Transverse colon (tissue), 4 donors: ENCODE data around the gene NUBP1.

ENCODE experiments used
- CTCF ChIP-seq, 5 experiments: fragments of 200-600 bp in 3 of 5; fragments of 450-650 bp in 2 of 5; sonication (generic) in 3 of 5; IDR thresholded peaks; 1 replicate in 2 of 5; 2 replicates in 3 of 5; pipeline ENCODE4 v1.5.1; 2016 to 2017; ENCODE audit warnings: antibody characterized with exemption in 5 of 5, inconsistent platforms in 3 of 5, mild to moderate bottlenecking in 2 of 5, moderate library complexity in 1 of 5
- EP300 ChIP-seq: sonication (generic); formaldehyde crosslinking; IDR thresholded peaks from one replicate; pipeline ENCODE4 v1.6.1; 2017; ENCODE audit warnings: antibody characterized with exemption, low read depth
- POLR2A ChIP-seq: fragments of 450-650 bp; IDR thresholded peaks from one replicate; pipeline ENCODE4 v1.6.1; 2016; ENCODE audit warnings: antibody characterized with exemption, mild to moderate bottlenecking, moderate library complexity
- POLR2AphosphoS5 ChIP-seq, 3 donors: sonication (generic); formaldehyde crosslinking; IDR thresholded peaks; one replicate each; pipeline ENCODE4 v1.6.1; 2016; ENCODE audit warnings: antibody characterized with exemption in 3 of 3

- TF ChIP-seq CTCF (IDR thresholded peaks at IDR 0.05) (no peak), EP300 (no peak), POLR2A (no peak), POLR2AphosphoS5 (IDR thresholded peaks at IDR 0.05) (no peak)
These were observed 65.2 kb downstream of the NUBP1 start for GRCh38 chr16:10808850-10809249.
